CD4-positive, alpha-beta T cell (primary cell): ENCODE results near the gene IPCEF1. TPM values are rescaled to one million over a fixed set of nuclear protein-coding genes. Genes with fewer than 3 reads are reported as not detected.

Experiments used
- ATAC-seq: fragments of 200-7000 bp; cut with Tn5 transposase; one replicate; pipeline ENCODE4 v1.10.0; 2022; ENCODE audit warnings: mild to moderate bottlenecking; ENCODE audit not compliant: poor library complexity
- CTCF ChIA-PET: fragments of 350-600 bp; sonication (Branson Sonifier 250); formaldehyde crosslinking; loops from one replicate; lab custom pipeline; 2021; ENCODE audit warnings: antibody characterized with exemption, inconsistent platforms; lab: Charles Lee
- POLR2A ChIA-PET: fragments of 350-600 bp; sonication (Branson Sonifier 250); formaldehyde crosslinking; loops from one replicate; lab custom pipeline; 2021; ENCODE audit warnings: antibody characterized with exemption, inconsistent platforms; lab: Charles Lee
- DNase-seq, 14 experiments: peaks; one replicate each; pipeline ENCODE4 v3.0.0-alpha.2; 2013 to 2020; ENCODE audit warnings: mixed read lengths in 2 of 14
- H3K27ac ChIP-seq, 2 donors: one replicate each; pipeline versions ENCODE4 v1.5.1 to v1.7.0; 2013; ENCODE audit warnings: low read length in 2 of 2, low read depth in 1 of 2, mild to moderate bottlenecking in 1 of 2
- H3K27me3 ChIP-seq, 2 experiments: 1 replicate in 1 of 2; 2 replicates in 1 of 2; pipeline versions ENCODE4 v1.6.1 to v1.7.0; 2013; ENCODE audit warnings: low read length in 2 of 2, control low read depth in 1 of 2, mild to moderate bottlenecking in 1 of 2, moderate library complexity in 1 of 2; ENCODE audit not compliant: insufficient read depth in 2 of 2, control insufficient read depth in 1 of 2
- H3K36me3 ChIP-seq: one replicate; pipeline ENCODE4 v1.6.1; 2013; ENCODE audit warnings: low read length, control low read depth; ENCODE audit not compliant: insufficient read depth
- H3K4me1 ChIP-seq: one replicate; pipeline ENCODE4 v1.6.1; 2013; ENCODE audit warnings: low read length, control low read depth; ENCODE audit not compliant: insufficient read depth
- H3K4me3 ChIP-seq: one replicate; pipeline ENCODE4 v1.5.1; 2013; ENCODE audit warnings: mild to moderate bottlenecking, low read length, moderate library complexity
- H3K9me3 ChIP-seq, 2 experiments: 1 replicate in 1 of 2; 2 replicates in 1 of 2; pipeline versions ENCODE4 v1.6.1 to v1.7.0; 2013; ENCODE audit warnings: low read length in 2 of 2, mild to moderate bottlenecking in 2 of 2, control low read depth in 1 of 2, moderate library complexity in 1 of 2; ENCODE audit not compliant: control insufficient read depth in 1 of 2, insufficient read depth in 1 of 2
- H3K27ac Mint-ChIP-seq: one replicate; pipeline ENCODE4 v1.8.0; 2020; ENCODE audit warnings: mixed read lengths
- H3K27me3 Mint-ChIP-seq: one replicate; pipeline ENCODE4 v1.8.0; 2021; ENCODE audit warnings: mixed read lengths
- H3K36me3 Mint-ChIP-seq: one replicate; pipeline ENCODE4 v1.8.0; 2021; ENCODE audit warnings: low read depth, mixed read lengths
- H3K4me1 Mint-ChIP-seq: one replicate; pipeline ENCODE4 v1.8.0; 2021; ENCODE audit warnings: low read depth, mixed read lengths
- H3K4me3 Mint-ChIP-seq: one replicate; pipeline ENCODE4 v1.8.0; 2020; ENCODE audit warnings: mild to moderate bottlenecking, mixed read lengths
- H3K9me3 Mint-ChIP-seq: one replicate; pipeline ENCODE4 v1.8.0; 2020; ENCODE audit warnings: mixed read lengths
- intact Hi-C, 2 experiments: fragments of 100-400 bp; cut with DNase I in 1 of 2; cut with micrococcal nuclease in 1 of 2; formaldehyde crosslinking; loops; one replicate each; pipeline versions ENCODE4 v1.15.1 to v1.9.0; 2023 to 2025; cut with DNase I, micrococcal nuclease
- total RNA-seq, 174 experiments: library from RNA in 2 of 174; stranded (reverse) in 2 of 174; gene quantifications; one replicate each; pipeline ENCODE4 v1.2.3 and lab custom pipeline; 2021 to 2026
- TF ChIP-seq, protein P1 (sequence below): fragments of 200-600 bp; IDR thresholded peaks from one replicate; pipeline ENCODE4 v1.8.0; 2022; ENCODE audit warnings: antibody characterized with exemption, mild to moderate bottlenecking

Gene IPCEF1
- total RNA-seq, 2 experiments from 2014 or later = 92.4 to 96.8 TPM

DNA sequence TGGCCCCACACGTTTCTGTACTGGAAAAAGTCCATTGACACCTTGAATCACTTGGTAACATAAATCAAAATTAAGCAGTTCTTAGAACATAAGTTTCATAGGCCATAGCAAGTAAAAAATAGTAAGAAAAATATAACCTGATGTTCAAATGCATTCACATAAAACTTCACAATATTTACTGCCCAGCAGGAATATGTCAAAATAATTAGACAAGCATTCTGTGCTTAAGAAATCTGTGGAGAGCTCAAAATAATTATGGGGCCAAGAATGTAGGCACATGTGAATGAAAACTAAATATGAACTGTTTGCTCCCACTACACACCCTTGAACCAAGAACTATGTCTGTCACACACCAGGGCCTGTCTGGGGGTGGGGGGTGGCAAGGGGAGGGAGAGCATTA is 70.8 kb downstream of the IPCEF1 start:
- Mint-ChIP-seq H3K4me1 (no peaks in the 10 kb centered on the region), H3K4me3 (no peak overlapping the region), H3K36me3 (no peaks in the 10 kb centered on the region), H3K9me3 (peaks cover 2% of the 10 kb centered on the region), H3K27me3 (no peaks in the 10 kb centered on the region), H3K27ac (no peak overlapping the region)
- peaks cover 0 to 7% of the 10 kb centered on the region in 2 experiments for H3K9me3 ChIP-seq
- intact Hi-C loops = loop anchor here in 1 of 2 experiments (10.0 kb wide), 1 partner anchor 389 kb away; no protein-coding TSS in a partner anchor
- H3K27ac ChIP-seq = no peak overlapping the region
- no peaks in the 10 kb centered on the region for H3K4me1 ChIP-seq
- no peak overlapping the region for H3K4me3 ChIP-seq
- H3K27me3 ChIP-seq = no peaks in the 10 kb centered on the region
- DNase-seq = no peak
- no peaks in the 10 kb centered on the region for H3K36me3 ChIP-seq
- ChIA-PET CTCF (no interaction called here), POLR2A (interaction anchor here (0.8 kb wide), 1 partner anchor 52 kb away, joined by 3 read pairs; no protein-coding TSS in a partner anchor)
- no peak for ATAC-seq
- TF ChIP-seq, protein P1, sequence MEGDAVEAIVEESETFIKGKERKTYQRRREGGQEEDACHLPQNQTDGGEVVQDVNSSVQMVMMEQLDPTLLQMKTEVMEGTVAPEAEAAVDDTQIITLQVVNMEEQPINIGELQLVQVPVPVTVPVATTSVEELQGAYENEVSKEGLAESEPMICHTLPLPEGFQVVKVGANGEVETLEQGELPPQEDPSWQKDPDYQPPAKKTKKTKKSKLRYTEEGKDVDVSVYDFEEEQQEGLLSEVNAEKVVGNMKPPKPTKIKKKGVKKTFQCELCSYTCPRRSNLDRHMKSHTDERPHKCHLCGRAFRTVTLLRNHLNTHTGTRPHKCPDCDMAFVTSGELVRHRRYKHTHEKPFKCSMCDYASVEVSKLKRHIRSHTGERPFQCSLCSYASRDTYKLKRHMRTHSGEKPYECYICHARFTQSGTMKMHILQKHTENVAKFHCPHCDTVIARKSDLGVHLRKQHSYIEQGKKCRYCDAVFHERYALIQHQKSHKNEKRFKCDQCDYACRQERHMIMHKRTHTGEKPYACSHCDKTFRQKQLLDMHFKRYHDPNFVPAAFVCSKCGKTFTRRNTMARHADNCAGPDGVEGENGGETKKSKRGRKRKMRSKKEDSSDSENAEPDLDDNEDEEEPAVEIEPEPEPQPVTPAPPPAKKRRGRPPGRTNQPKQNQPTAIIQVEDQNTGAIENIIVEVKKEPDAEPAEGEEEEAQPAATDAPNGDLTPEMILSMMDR = no peak

DNA sequence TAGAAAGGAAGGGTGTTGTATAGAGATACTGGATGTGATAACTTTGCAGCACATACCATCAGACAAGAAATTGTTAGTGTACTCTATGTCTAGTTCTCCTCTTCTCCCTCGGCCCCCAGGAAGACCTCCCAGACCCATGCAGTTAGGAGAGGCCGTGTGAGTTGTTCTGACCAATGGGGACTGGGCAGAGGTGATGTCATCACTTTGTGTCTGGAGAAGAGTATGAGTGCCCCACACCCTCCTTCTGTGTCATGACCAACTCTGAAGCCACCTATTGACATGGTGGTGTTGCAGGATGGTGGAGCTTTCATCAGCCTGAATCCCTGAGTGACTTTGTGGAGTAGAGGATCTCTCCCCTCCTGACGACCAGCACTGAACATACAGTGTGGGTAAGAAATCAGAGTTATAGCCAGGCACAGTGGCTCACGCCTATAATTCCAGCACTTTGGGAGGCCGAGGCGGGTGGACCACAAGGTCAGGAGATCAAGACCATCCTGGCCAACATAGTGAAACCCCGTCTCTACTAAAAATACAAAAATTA is 72.2 kb downstream of the IPCEF1 start:
- no peak for DNase-seq
- TF ChIP-seq, protein P1 = no peak
- H3K4me1 ChIP-seq = no peaks in the 10 kb centered on the region
- Mint-ChIP-seq H3K36me3 (no peaks in the 10 kb centered on the region), H3K27ac (no peak overlapping the region), H3K27me3 (no peaks in the 10 kb centered on the region), H3K9me3 (no peaks in the 10 kb centered on the region), H3K4me3 (no peak overlapping the region), H3K4me1 (no peaks in the 10 kb centered on the region)
- intact Hi-C loops = loop anchor here in 1 of 2 experiments (10.0 kb wide), 1 partner anchor 390 kb away; no protein-coding TSS in a partner anchor
- H3K27ac ChIP-seq = no peak overlapping the region
- ChIA-PET CTCF (no interaction called here), POLR2A (no interaction called here)
- H3K4me3 ChIP-seq = no peak overlapping the region
- no peaks in the 10 kb centered on the region for H3K27me3 ChIP-seq
- no peak for ATAC-seq
- H3K36me3 ChIP-seq = no peaks in the 10 kb centered on the region
- peaks cover 0 to 7% of the 10 kb centered on the region in 2 experiments for H3K9me3 ChIP-seq

GRCh38 chr6:154280521-154280920 is 76.1 kb downstream of the IPCEF1 start:
- ChIA-PET CTCF (interaction anchor here (1.5 kb wide), 1 partner anchor 57 kb away, joined by 3 read pairs; no protein-coding TSS in a partner anchor), POLR2A (interaction anchor here (0.6 kb wide), 1 partner anchor 582 kb away, joined by 3 read pairs; no protein-coding TSS in a partner anchor)
- Histone ChIP-seq H3K27ac (no peak overlapping the region), H3K4me3 (no peak overlapping the region), H3K36me3 (no peaks in the 10 kb centered on the region), H3K27me3 (no peaks in the 10 kb centered on the region), H3K4me1 (peaks cover 10% of the 10 kb centered on the region), H3K9me3 (peaks cover 0 to 7% of the 10 kb centered on the region in 2 experiments)
- no peaks in the 10 kb centered on the region for H3K36me3 Mint-ChIP-seq
- no peak for ATAC-seq
- H3K4me1 Mint-ChIP-seq = peaks cover 28% of the 10 kb centered on the region
- no peak overlapping the region for H3K4me3 Mint-ChIP-seq
- DNase-seq = no peak
- H3K27ac Mint-ChIP-seq = no peak overlapping the region
- intact Hi-C loops = loop anchor here in 1 of 2 experiments (10.0 kb wide), 1 partner anchor 394 kb away; no protein-coding TSS in a partner anchor
- TF ChIP-seq, protein P1 = no peak
- no peaks in the 10 kb centered on the region for H3K9me3 Mint-ChIP-seq
- no peaks in the 10 kb centered on the region for H3K27me3 Mint-ChIP-seq
